ENCODE results near the gene RBM39. TPM values are rescaled to one million over a fixed set of nuclear protein-coding genes. Genes with fewer than 3 reads are reported as not detected.

RBM39 gene
- total and polyA plus RNA-seq, 2 of the 13 experiments (the other 11 are each of a cell fraction or from before 2014, with no cell fraction given) = 788 to 920 TPM

- TF ChIP-seq ZNF776 (CRISPR knock-in tag; IDR thresholded peaks at IDR 0.05) (peak; percentile 76), ZNF704 (CRISPR knock-in tag; IDR thresholded peaks at IDR 0.05; ENCODE audit: borderline replicate concordance) (peak; percentile 93), ZNF441 (CRISPR knock-in tag; IDR thresholded peaks at IDR 0.05; ENCODE audit: borderline replicate concordance) (peak; percentile 63; the same call in 1 of the 2 replicates), ZNF446 (CRISPR knock-in tag; IDR thresholded peaks at IDR 0.05) (peak; percentile 72; the same call in 1 of the 2 replicates), SRY (CRISPR knock-in tag; IDR thresholded peaks at IDR 0.05) (peak; percentile 93; the same call in 1 of the 2 replicates), ZBTB43 (CRISPR knock-in tag; conservative IDR thresholded peaks at IDR 0.05) (peak; percentile 69), ZNF329 (CRISPR knock-in tag; IDR thresholded peaks at IDR 0.05; ENCODE audit: low read depth) (peak; percentile 87; the same call in 1 of the 2 replicates), ZNF274 (CRISPR knock-in tag; IDR thresholded peaks at IDR 0.05) (peak; percentile 97), ESRRA (CRISPR knock-in tag; IDR thresholded peaks at IDR 0.05; ENCODE audit: low read depth) (peak; percentile 79), HOXA9 (CRISPR knock-in tag; IDR thresholded peaks at IDR 0.05; ENCODE audit: borderline replicate concordance) (peak; percentile 97), SAFB2 (CRISPR knock-in tag; IDR thresholded peaks at IDR 0.05; ENCODE audit: borderline replicate concordance, low read depth) (peak; percentile 91), RORA (CRISPR knock-in tag; IDR thresholded peaks at IDR 0.05) (no peak), HNRNPK (IDR thresholded peaks at IDR 0.05; ENCODE audit: low read depth, low read length, poor library complexity, severe bottlenecking) (peak; percentile 63), ZBTB34 (CRISPR knock-in tag; IDR thresholded peaks at IDR 0.05) (0 out of 2 replicates have a peak, but pooled peaks have one; percentile 43), ZNF879 (CRISPR knock-in tag; IDR thresholded peaks at IDR 0.05) (peak; percentile 95), BHLHE40 (IDR thresholded peaks at IDR 0.05; ENCODE audit: low read length) (peak; percentile 75), CBX5 (CRISPR knock-in tag; IDR thresholded peaks at IDR 0.05; ENCODE audit: borderline replicate concordance) (peak; percentile 98), FOXJ3 (CRISPR knock-in tag; IDR thresholded peaks at IDR 0.05; ENCODE audit: borderline replicate concordance) (no peak), KLF12 (CRISPR knock-in tag; IDR thresholded peaks at IDR 0.05; ENCODE audit: borderline replicate concordance) (peak; percentile 69; the same call in 1 of the 2 replicates)
- TF ChIP-seq, protein P1, sequence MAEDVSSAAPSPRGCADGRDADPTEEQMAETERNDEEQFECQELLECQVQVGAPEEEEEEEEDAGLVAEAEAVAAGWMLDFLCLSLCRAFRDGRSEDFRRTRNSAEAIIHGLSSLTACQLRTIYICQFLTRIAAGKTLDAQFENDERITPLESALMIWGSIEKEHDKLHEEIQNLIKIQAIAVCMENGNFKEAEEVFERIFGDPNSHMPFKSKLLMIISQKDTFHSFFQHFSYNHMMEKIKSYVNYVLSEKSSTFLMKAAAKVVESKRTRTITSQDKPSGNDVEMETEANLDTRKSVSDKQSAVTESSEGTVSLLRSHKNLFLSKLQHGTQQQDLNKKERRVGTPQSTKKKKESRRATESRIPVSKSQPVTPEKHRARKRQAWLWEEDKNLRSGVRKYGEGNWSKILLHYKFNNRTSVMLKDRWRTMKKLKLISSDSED (CRISPR knock-in tag; IDR thresholded peaks at IDR 0.05) = no peak
- TF ChIP-seq, protein P2, sequence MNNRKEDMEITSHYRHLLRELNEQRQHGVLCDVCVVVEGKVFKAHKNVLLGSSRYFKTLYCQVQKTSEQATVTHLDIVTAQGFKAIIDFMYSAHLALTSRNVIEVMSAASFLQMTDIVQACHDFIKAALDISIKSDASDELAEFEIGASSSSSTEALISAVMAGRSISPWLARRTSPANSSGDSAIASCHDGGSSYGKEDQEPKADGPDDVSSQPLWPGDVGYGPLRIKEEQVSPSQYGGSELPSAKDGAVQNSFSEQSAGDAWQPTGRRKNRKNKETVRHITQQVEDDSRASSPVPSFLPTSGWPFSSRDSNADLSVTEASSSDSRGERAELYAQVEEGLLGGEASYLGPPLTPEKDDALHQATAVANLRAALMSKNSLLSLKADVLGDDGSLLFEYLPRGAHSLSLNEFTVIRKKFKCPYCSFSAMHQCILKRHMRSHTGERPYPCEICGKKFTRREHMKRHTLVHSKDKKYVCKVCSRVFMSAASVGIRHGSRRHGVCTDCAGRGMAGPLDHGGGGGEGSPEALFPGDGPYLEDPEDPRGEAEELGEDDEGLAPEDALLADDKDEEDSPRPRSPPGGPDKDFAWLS (CRISPR knock-in tag; IDR thresholded peaks at IDR 0.05; ENCODE audit: borderline replicate concordance) = no peak
Measured at GRCh38 chr20:35771689-35772562, 29.9 kb upstream of the RBM39 start, which contains the start of gene PHF20 (continued).
